Measurements from ENCODE around the gene FAIM2.

Gene FAIM2

GRCh38 chr12:49827401-49828099 lies 76.2 kb downstream of the FAIM2 start:
- peak overlapping the region; percentile 82 for H3K4me3 ChIP-seq (ENCODE audit: low read depth, low read length)
- TF ChIP-seq CTCF (IDR thresholded peaks at IDR 0.05; ENCODE audit: low read depth, low read length) = no peak

GRCh38 chr12:49827051-49827400 lies 76.7 kb downstream of the FAIM2 start:
- no peak for DNase-seq (ENCODE audit: low read depth, low spot score)
- no peak for TF ChIP-seq CTCF (IDR thresholded peaks at IDR 0.05; ENCODE audit: low read depth, low read length)
- in situ Hi-C loops (cut with HindIII; ENCODE audit: low sequenced_read_pairs) = no loop called here
- H3K4me3 ChIP-seq (ENCODE audit: low read depth, low read length) = peak overlapping the region; percentile 82

More at GRCh38 chr12:49827401-49828099, 76.2 kb downstream of the FAIM2 start:
- in situ Hi-C loops (cut with HindIII; ENCODE audit: low sequenced_read_pairs) = no loop called here
- peak; percentile 61 for DNase-seq (ENCODE audit: low read depth, low spot score)

- no peak for TF ChIP-seq CTCF (IDR thresholded peaks at IDR 0.05; ENCODE audit: low read depth, low read length)
- H3K4me3 ChIP-seq (ENCODE audit: low read depth, low read length) = no peak overlapping the region
- in situ Hi-C loops (cut with HindIII; ENCODE audit: low sequenced_read_pairs) = no loop called here
- DNase-seq (ENCODE audit: low read depth, low spot score) = peak; percentile 18
Observed at GRCh38 chr12:49825971-49826421, 77.7 kb downstream of the FAIM2 start.

- peak; percentile 32 for DNase-seq (ENCODE audit: low read depth, low spot score)
- no peak overlapping the region for H3K4me3 ChIP-seq (ENCODE audit: low read depth, low read length)
- TF ChIP-seq CTCF (IDR thresholded peaks at IDR 0.05; ENCODE audit: low read depth, low read length) = no peak
- in situ Hi-C loops (cut with HindIII; ENCODE audit: low sequenced_read_pairs) = no loop called here
Observed at GRCh38 chr12:49825360-49825970, 78.2 kb downstream of the FAIM2 start.

- H3K4me3 ChIP-seq (ENCODE audit: low read depth, low read length) = no peak overlapping the region
- DNase-seq (ENCODE audit: low read depth, low spot score) = peak; percentile 53
Observed at GRCh38 chr12:49824895-49825294, 78.8 kb downstream of the FAIM2 start.

GRCh38 chr12:49824416-49824815 lies 79.3 kb downstream of the FAIM2 start:
- no peak for DNase-seq (ENCODE audit: low read depth, low spot score)
- in situ Hi-C loops (cut with HindIII; ENCODE audit: low sequenced_read_pairs) = no loop called here
- no peak overlapping the region for H3K4me3 ChIP-seq (ENCODE audit: low read depth, low read length)
- no peak for TF ChIP-seq CTCF (IDR thresholded peaks at IDR 0.05; ENCODE audit: low read depth, low read length)

More at GRCh38 chr12:49824895-49825294, 78.8 kb downstream of the FAIM2 start:
- no peak for TF ChIP-seq CTCF (IDR thresholded peaks at IDR 0.05; ENCODE audit: low read depth, low read length)
- in situ Hi-C loops (cut with HindIII; ENCODE audit: low sequenced_read_pairs) = no loop called here

All from astrocyte of the spinal cord (primary cell).